GM19468 (cell line): ENCODE data around the gene GJA3.

ENCODE experiments used
- ATAC-seq: cut with Tn5 transposase; IDR thresholded peaks from one replicate; pipeline ENCODE4 v1.9.1; 2021; ENCODE audit warnings: mild to moderate bottlenecking, moderate library complexity, moderate number of reproducible peaks; ENCODE audit not compliant: unreplicated experiment; ENCODE audit errors: extremely low read depth

Gene GJA3

GRCh38 chr13:20102525-20103180 lies 58.2 kb downstream of the GJA3 start:
- ATAC-seq: no peak

- ATAC-seq: no peak
Observed at GRCh38 chr13:20101467-20102316, 59.2 kb downstream of the GJA3 start.

GRCh38 chr13:20099319-20099718 lies 61.5 kb downstream of the GJA3 start:
- no peak for ATAC-seq

- ATAC-seq: no peak
Observed at GRCh38 chr13:20093951-20094350, 66.9 kb downstream of the GJA3 start.

GRCh38 chr13:20090349-20090748 lies 70.5 kb downstream of the GJA3 start:
- ATAC-seq: no peak
